Esophagus mucosa (tissue), 1 donor: Measurements from ENCODE around the gene KRT84. TPM values are rescaled to one million over a fixed set of nuclear protein-coding genes. Genes with fewer than 3 reads are reported as not detected.

Source experiments
- ATAC-seq: fragments of 200-7000 bp; cut with Tn5 transposase; one replicate; pipeline ENCODE4 v1.9.1; 2020
- total RNA-seq: library from RNA; stranded (reverse); gene quantifications from one replicate; pipeline ENCODE4 v1.2.4, GENCODE V29; 2023
- donor health status: DM: yes; HTN: yes; CAD: no.

KRT84 gene
- total RNA-seq, 1 donor from 2014 or later, result not detected

DNA sequence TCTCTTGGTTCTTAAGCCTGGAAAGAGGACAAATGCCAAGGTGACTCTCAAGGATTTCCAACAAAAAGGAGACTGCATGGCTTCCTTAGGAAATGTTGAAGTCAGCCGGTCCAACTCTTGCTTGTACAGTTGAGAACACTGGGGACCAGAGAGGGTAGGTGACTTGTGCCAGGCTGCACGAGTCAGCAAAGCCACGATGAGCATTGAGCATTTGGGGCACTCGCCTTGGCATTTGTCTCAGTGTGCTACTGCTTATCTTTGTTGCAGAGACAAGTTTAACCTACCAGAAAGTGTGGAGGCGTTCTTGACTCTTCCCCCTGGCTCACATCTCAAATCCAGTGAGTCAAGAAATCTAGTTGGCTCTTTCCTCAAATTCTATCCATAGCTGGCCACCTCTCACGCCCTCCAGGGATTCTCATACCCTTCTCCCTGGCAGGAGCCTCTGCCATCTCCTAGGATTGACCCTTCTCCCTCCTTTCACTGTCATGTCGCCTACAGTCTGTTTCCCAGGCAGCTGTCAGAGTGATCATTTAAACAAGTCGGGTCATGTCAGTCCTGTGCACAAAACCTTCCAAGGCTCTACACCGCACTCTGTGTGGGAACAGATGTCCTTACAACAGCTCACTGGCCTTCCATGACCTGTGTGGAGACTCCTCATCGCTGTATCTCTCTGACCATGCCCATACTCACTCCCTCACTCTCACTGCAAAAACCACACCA, 47.1 kb downstream of the KRT84 start:
- ATAC-seq, result peak; percentile 56

DNA sequence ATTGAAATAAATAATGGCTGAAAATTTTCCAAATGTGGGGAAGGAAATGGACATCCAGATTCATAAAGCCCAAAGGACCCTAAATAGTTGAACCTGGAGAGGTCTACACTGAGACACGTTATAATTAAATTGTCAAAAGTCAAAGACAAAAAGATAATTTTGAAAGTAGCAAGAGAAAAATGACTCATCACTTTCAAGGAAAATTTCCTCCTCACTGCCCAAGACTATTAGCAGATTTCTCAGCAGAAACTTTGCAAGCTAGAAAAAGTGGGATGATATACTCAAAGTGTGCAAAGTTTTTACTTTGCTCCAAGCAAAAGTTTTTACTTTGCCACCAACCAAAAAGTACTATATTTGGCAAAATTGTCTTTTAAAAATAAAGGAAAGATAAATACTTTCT, 48.4 kb downstream of the KRT84 start:
- no peak for ATAC-seq

DNA sequence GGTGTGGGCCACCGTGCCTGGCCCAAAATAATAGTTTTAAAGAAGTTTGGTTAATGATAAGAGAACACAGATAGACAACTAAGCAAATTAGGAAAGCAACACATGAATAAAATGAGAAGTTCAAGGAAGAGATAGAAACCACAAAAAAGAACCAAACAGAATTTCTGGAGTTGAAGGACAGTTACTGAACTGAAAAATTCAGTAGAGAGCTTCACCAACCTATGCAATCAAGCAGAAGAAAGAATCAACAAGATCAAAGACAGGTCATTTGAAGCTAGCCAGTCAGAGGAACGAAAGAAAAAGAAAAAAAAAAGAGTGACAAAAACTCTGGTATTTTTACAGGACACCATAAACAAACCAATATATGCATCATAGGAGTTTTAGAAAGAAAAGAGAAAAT, 48.8 kb downstream of the KRT84 start:
- ATAC-seq, result no peak

DNA sequence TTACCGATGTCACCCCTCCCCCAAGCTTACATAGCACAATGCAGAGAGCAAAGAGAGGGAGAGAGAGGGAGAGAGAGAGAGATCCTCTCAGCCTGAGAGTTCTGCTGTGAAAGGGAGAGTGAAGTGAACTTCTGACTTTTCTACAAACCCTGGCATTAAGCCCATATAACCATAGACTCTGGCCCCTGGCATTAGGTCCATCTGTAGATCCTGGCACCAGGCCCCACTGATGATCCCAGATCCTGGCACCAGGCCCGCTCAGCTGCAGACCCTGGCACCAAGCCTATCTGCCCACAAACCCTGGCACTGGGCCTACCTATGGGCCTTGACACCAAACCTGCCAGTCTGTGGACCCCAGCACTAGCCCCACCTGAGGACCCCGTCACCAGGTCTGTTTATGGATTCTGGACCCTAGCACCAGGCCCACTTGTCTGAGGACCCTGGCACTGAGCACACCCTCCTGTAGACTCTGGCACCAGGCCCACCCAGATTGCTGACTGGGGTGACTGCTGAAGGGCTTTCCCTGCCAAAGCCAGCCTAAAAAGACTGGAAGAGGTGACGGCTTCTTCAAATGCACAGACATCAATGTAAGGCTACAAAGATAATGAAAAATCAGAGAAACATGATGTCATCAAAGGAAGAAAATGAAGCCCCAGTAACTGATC, 49.7 kb downstream of the KRT84 start:
- no peak for ATAC-seq

DNA sequence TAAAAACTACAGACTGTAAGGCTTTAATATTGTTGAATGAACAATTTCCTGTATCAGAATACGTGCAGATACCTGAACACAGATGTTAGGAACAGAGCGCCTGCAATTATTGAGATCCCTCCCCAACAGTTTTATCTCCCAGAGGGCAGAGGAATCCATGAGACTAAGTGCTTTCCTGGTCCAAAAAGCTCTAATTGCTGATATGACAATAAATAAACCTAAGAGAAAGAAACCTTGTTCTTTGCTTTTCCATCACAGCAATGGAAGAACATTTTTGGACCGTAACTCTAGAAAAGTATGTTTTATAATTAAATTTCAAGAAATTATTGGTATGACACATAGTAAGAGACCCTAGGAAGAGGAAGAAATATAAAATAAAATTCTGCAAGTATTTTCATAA, 51.3 kb downstream of the KRT84 start:
- ATAC-seq, result no peak

DNA sequence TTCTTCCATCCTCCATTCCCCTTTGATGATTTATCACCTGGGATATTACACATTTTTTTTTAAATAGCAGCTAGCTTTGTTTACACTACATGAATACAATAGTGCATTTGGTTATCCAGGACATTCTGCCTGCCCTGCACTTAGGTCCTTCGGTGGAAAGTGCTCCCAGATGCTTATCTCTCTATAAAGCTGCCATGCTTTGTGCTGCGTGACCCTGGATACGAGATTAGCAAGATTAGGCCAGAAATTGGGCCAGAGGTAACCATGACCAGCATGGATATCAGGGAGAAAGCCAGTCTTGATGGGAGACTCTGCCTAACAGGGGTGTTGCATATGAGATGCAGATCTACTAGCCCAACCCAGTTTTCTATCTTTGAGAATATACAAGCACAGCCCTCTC, 52.1 kb downstream of the KRT84 start:
- no peak for ATAC-seq

DNA sequence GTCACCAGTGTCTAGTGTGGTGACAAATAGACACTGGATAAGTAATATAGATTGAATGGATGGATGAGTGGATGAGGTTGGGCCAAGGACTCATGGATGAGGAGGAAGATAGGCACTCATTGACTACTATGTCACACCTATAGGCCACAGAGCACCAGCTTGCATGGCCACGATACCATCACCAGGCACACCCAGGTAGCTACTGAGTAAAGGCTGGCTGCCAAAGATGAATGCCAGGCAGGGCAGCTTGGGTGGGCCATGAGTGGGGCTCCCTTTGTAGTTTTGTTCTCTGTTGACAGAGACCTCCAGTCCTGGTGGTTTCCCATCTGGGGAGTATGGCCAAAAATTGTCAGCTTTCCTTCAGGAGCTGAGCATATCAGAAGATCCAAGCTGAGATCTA, 53.1 kb downstream of the KRT84 start:
- ATAC-seq, result no peak

DNA sequence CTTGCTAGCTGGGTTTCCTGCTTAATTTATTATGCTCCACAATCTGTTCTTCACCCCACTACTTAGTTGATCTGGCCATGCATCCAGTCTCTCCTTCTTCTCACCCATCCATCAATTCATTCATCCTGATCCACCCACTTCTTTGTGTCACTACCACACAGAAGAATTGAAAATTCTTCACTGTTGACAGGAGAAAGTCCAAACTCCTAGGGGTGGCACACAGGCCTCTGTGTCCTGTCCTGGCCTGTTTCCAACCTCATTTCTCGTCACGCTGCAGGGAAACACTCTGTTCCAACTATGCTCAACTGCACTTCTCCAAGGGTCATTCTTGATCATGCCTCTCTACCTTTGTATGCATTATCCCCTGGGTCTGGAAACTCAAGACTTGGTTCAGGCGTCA, 53.6 kb downstream of the KRT84 start:
- ATAC-seq, result no peak

DNA sequence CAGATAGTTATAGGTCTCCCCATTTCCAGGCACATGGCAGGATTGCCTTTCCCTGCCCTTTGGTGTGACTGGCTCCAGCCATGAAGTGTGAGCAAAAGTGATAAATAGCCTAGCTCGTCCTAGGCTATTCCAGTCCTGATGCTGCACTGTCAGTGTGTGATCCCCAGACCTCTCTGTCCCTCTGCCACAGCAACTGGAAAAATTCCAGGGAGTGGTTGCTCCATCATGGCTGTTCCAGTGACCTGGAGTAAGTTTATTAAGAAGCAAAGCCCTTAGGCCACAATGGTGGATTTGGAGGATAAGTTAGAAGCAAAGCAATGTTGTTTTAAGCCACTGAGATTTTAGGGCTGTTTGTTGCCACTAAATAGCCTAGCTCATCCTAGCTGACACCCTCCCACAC, 54.4 kb downstream of the KRT84 start:
- ATAC-seq, result no peak

DNA sequence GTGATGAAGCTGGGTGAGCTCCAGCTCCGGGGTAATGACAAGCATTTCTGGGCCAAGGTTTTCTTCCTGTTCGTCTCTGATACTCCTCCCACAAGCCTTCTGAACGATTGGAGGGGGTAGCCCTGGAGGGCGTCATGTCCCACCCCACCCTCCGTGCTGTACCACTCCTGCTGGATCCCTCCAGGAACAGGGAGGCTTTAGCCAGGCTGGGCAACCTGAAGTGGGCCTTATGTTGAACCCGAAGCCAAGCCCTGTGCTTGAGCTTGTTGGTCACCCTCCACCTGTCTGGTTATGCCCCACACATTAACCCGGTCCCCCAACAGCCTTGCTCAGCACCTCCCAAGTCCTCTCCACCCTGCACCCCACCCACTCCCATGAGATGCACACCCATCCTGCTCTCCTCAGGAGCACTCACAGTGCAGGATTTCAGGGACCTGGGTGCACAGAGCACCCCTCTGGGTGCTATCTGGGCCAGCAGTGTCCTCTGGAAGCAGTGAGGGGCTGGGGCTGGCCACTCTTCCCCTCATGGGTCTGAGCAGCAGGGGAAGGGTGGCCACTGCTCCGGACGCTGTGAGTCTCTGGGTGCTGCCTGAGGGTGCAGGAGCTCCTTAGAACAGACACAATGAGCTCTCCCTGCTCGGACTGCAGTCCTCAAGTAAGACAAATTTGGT, 57.5 kb downstream of the KRT84 start:
- ATAC-seq, result peak; percentile 33

Other genes starting within 250 kb of the KRT84 start
- gene KRT80, start 193.6 kb downstream of the KRT84 start, total RNA-seq, result 17.9 TPM
- 113 TPM for gene KRT7, start 152.4 kb downstream of the KRT84 start, total RNA-seq
- not detected for gene KRT86, start 111.0 kb downstream of the KRT84 start, total RNA-seq
- not detected for gene KRT81, start 94.1 kb downstream of the KRT84 start, total RNA-seq
- gene KRT83, start 64.3 kb downstream of the KRT84 start, total RNA-seq, result not detected
- not detected for gene KRT85, start 18.2 kb downstream of the KRT84 start, total RNA-seq
- not detected for gene KRT82, start 20.7 kb upstream of the KRT84 start, total RNA-seq
- gene KRT75, start 48.7 kb upstream of the KRT84 start, total RNA-seq, result 0.84 TPM
- gene KRT6B, start 66.5 kb upstream of the KRT84 start, total RNA-seq, result 2,496 TPM
- 2,886 TPM for gene KRT6C, start 88.2 kb upstream of the KRT84 start, total RNA-seq
- 18,870 TPM for gene KRT6A, start 107.6 kb upstream of the KRT84 start, total RNA-seq
- gene KRT5, start 134.7 kb upstream of the KRT84 start, total RNA-seq, result 11,855 TPM
- gene KRT71, start 167.5 kb upstream of the KRT84 start, total RNA-seq, result not detected
- gene KRT74, start 188.2 kb upstream of the KRT84 start, total RNA-seq, result 0.12 TPM
- gene KRT72, start 215.8 kb upstream of the KRT84 start, total RNA-seq, result not detected
- gene KRT73, start 232.9 kb upstream of the KRT84 start, total RNA-seq, result not detected